Spleen (tissue), 11 donors: ENCODE data around the gene PCDH15. TPM values are rescaled to one million over a fixed set of nuclear protein-coding genes. Genes with fewer than 3 reads are reported as not detected.

Experiments used
- DNase-seq: peaks from one replicate; pipeline ENCODE4 v3.0.0-alpha.2; 2020
- H3K27ac ChIP-seq, 8 donors: fragments of 200-600 bp; sonication (generic) in 7 of 8; 1 replicate in 4 of 8; 2 replicates in 4 of 8; pipeline versions ENCODE4 v1.5.0 to v1.8.0; 2016 to 2021; ENCODE audit warnings: inconsistent platforms in 4 of 8, mild to moderate bottlenecking in 4 of 8, moderate library complexity in 1 of 8
- H3K27me3 ChIP-seq, 7 donors: fragments of 200-600 bp; sonication (generic) in 6 of 7; replicated peaks in 1 of 7; 1 replicate in 4 of 7; 2 replicates in 3 of 7; pipeline versions ENCODE4 v1.5.0 to v1.8.0; 2016 to 2021; ENCODE audit warnings: inconsistent platforms in 3 of 7, mild to moderate bottlenecking in 1 of 7
- H3K36me3 ChIP-seq, 6 donors: fragments of 200-600 bp; sonication (generic) in 5 of 6; 1 replicate in 4 of 6; 2 replicates in 2 of 6; pipeline versions ENCODE4 v1.5.0 to v1.8.0; 2016 to 2021; ENCODE audit warnings: inconsistent platforms in 2 of 6
- H3K4me1 ChIP-seq, 6 donors: fragments of 200-600 bp; sonication (generic) in 5 of 6; 1 replicate in 3 of 6; 2 replicates in 3 of 6; pipeline versions ENCODE4 v1.5.0 to v1.8.0; 2016 to 2021; ENCODE audit warnings: inconsistent platforms in 3 of 6
- H3K4me3 ChIP-seq, 8 donors: fragments of 200-600 bp; sonication (generic) in 7 of 8; 1 replicate in 4 of 8; 2 replicates in 4 of 8; pipeline versions ENCODE4 v1.5.0 to v1.8.0; 2016 to 2021; ENCODE audit warnings: inconsistent platforms in 4 of 8, mild to moderate bottlenecking in 4 of 8, moderate library complexity in 2 of 8
- H3K9me3 ChIP-seq, 8 donors: fragments of 200-600 bp; sonication (generic) in 7 of 8; 1 replicate in 4 of 8; 2 replicates in 4 of 8; pipeline versions ENCODE4 v1.5.0 to v1.8.0; 2016 to 2021; ENCODE audit warnings: inconsistent platforms in 4 of 8
- POLR2A ChIP-seq, 3 donors: fragments of 450-650 bp; IDR thresholded peaks; one replicate each; pipeline ENCODE4 v1.5.1; 2017; ENCODE audit warnings: antibody characterized with exemption in 3 of 3, mild to moderate bottlenecking in 1 of 3
- POLR2AphosphoS5 ChIP-seq, 3 donors: sonication (generic); formaldehyde crosslinking; IDR thresholded peaks; one replicate each; pipeline ENCODE4 v1.5.1; 2017; ENCODE audit warnings: antibody characterized with exemption in 3 of 3
- WGBS, 5 donors: extraction: QIAGEN DNeasy Blood & Tissue Kit in 3 of 5; methylation state at CpG; one replicate each; pipeline versions ENCODE4 v1.1.5 to v1.1.7; 2013 to 2018; 5-methylcytosine and 5-hydroxymethylcytosine counted together
- intact Hi-C: fragments of 100-400 bp; cut with DNase I; formaldehyde crosslinking; loops from one replicate; pipeline ENCODE4 v1.15.0; 2023; ENCODE audit warnings: low total_unique reads
- polyA plus RNA-seq, 3 donors: library from polyadenylated mRNA; stranded (reverse); fragments of 200-250 nt; gene quantifications; one replicate each; pipeline ENCODE4 v1.2.1, GENCODE V29; 2013
- total RNA-seq, 7 donors: library from RNA; depleted of rRNA in 3 of 7; stranded (reverse); fragments of >200 nt in 3 of 7; fragmentation: NEBNext Ultra II Directional in 4 of 7; extraction: Animal tissue kit (Norgen Biotek cat#: 25700) in 4 of 7; gene quantifications; one replicate each; pipeline versions ENCODE4 v1.1.0 to v1.2.1, GENCODE V29; 2016 to 2021
- TF ChIP-seq, protein P1 (sequence below), 11 experiments: fragments of 200-600 bp in 7 of 11; fragments of 450-650 bp in 4 of 11; sonication (generic) in 4 of 11; IDR thresholded peaks in 8 of 11; conservative IDR thresholded peaks in 3 of 11; 1 replicate in 7 of 11; 2 replicates in 4 of 11; pipeline versions ENCODE4 v1.4.0 to v1.8.0; 2016 to 2021; ENCODE audit warnings: antibody characterized with exemption in 11 of 11, inconsistent platforms in 4 of 11, mild to moderate bottlenecking in 1 of 11
- donor health status: healthy with polysubstance abuse.
- donor health status: DM: no; HTN: no; CAD: no; lungs with moderate emphysema.
- donor health status: DM: no; HTN: no; CAD: no.
- donor health status: Bipolar disorder and iron deficiency.
- donor health status: healthy.
- donor health status: DM: no; HTN: no; CAD: no.
- donor health status: DM: yes; HTN: yes; CAD: no.

PCDH15 gene
- total and polyA plus RNA-seq, 10 donors = 0.24 to 2.1 (median 0.83) TPM

DNA sequence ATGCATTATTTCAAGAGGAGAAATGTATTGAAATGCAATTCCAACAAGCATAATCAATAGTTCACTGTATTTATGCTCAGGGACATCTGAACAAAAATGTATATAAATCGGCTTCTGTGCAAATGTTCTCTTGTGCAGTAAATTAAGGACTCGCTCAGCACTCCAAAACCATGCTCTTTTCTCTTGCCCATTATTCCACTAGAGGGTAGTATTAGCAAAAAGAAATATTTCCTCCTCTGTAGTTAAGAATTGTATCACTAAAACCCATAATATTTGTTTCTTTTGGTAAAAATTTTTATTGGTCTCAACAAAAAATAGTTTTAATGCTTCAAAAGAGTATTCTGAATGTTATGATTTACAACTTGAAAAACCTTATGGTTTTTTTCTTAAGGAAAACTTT is 803.1 kb downstream of the PCDH15 start:
- 57 to 74% (median 69%) methylated on average over 2 of the region's 2 CpGs for WGBS, 5 donors

DNA sequence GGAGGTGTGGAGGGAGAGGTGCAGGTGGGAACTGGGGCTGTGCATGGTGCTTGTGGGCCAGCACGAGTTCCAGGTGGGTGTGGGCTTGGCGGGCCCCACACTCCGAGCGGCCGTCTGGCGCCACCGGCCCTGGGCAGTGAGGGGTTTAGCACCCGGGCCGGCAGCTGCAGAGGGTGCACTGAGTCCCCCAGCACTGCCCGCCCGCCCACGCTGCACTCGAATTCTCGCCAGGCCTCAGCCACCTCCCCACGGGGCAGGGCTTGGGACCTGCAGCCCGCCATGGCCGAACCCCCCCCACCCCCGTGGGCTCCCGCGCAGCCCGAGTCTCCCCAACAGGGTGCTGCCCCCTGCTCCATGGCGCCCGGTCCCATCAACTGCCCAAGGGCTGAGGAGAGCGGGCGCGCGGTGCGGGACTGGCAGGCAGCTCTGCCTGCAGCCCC is 810.2 kb downstream of the PCDH15 start:
- DNase-seq = peak; percentile 69
- intact Hi-C loops = no loop called here

More for the DNA sequence above, 803.1 kb downstream of the PCDH15 start:
- no peak overlapping the region for H3K4me3 ChIP-seq
- H3K36me3 ChIP-seq = no peaks in the 10 kb centered on the region
- no peaks in the 10 kb centered on the region for H3K27me3 ChIP-seq
- H3K4me1 ChIP-seq = no peaks in the 10 kb centered on the region
- TF ChIP-seq POLR2AphosphoS5 (IDR thresholded peaks at IDR 0.05) (no peak), POLR2A (IDR thresholded peaks at IDR 0.05) (no peak)
- TF ChIP-seq, protein P1, sequence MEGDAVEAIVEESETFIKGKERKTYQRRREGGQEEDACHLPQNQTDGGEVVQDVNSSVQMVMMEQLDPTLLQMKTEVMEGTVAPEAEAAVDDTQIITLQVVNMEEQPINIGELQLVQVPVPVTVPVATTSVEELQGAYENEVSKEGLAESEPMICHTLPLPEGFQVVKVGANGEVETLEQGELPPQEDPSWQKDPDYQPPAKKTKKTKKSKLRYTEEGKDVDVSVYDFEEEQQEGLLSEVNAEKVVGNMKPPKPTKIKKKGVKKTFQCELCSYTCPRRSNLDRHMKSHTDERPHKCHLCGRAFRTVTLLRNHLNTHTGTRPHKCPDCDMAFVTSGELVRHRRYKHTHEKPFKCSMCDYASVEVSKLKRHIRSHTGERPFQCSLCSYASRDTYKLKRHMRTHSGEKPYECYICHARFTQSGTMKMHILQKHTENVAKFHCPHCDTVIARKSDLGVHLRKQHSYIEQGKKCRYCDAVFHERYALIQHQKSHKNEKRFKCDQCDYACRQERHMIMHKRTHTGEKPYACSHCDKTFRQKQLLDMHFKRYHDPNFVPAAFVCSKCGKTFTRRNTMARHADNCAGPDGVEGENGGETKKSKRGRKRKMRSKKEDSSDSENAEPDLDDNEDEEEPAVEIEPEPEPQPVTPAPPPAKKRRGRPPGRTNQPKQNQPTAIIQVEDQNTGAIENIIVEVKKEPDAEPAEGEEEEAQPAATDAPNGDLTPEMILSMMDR (IDR thresholded peaks at IDR 0.05 in 8 of 11, conservative IDR thresholded peaks at IDR 0.05 in 3 of 11) = no peak
- H3K27ac ChIP-seq = no peak overlapping the region
- no peak for DNase-seq
- no peaks in the 10 kb centered on the region for H3K9me3 ChIP-seq
- intact Hi-C loops = no loop called here

DNA sequence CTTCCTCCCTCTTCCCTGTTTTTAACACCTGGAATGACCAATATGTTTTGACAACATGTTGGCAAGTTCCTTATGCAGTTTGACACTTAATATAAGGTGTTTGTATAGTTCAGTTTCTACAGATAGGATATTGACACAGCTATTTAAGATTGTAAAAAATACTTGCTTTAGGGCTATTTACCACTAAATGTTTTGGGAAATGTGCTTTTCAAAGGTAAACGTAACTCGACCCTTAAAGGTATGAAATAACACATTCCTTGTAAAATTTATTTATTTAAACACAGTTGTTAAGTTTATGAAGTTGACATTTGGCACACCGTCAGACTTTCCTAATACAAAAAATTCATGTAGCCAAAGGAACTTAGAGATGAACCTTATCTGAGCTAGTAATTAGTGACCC is 817.6 kb downstream of the PCDH15 start:
- no peak for TF ChIP-seq POLR2A (IDR thresholded peaks at IDR 0.05)
- Histone ChIP-seq H3K27ac (no peak overlapping the region), H3K9me3 (peaks cover 0 to 17% (median under 1%) of the 10 kb centered on the region in 8 donors), H3K27me3 (no peaks in the 10 kb centered on the region), H3K4me3 (no peak overlapping the region), H3K4me1 (no peaks in the 10 kb centered on the region), H3K36me3 (no peaks in the 10 kb centered on the region)
- WGBS, 5 donors = 82 to 89% (median 83%) methylated on average over 3 of the region's 3 CpGs
- no peak for DNase-seq
- intact Hi-C loops = no loop called here

More for the DNA sequence above, 810.2 kb downstream of the PCDH15 start:
- Histone ChIP-seq H3K4me3 (no peak overlapping the region), H3K27me3 (no peaks in the 10 kb centered on the region), H3K4me1 (no peaks in the 10 kb centered on the region), H3K27ac (no peak overlapping the region), H3K36me3 (no peaks in the 10 kb centered on the region), H3K9me3 (peaks cover 0 to 14% (median 2%) of the 10 kb centered on the region in 8 donors)
- TF ChIP-seq POLR2A (IDR thresholded peaks at IDR 0.05) (no peak), POLR2AphosphoS5 (IDR thresholded peaks at IDR 0.05) (no peak)
- TF ChIP-seq, protein P1 (IDR thresholded peaks at IDR 0.05 in 8 of 11, conservative IDR thresholded peaks at IDR 0.05 in 3 of 11) = no peak
- WGBS, 5 donors = 89 to 95% (median 93%) methylated on average over 12 to 28 of the region's 28 CpGs

DNA sequence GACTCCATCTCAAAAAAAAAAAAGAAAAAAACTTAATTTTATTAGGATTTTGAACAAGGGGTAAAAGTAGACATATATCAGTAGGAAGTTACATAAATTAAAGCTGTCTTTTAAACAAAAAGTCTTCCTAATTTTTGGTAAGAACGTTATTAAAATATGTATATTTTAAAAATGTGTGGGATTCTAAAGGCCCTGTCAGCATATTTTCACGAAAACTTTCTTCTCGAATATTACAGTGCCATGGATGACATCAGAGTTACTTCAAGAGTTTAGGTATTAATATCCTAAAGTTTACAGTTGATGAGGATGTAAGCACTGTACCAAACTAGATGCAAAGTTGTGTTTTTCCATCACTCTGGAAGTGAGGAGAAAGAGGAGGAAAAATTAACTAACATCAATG is 820.8 kb downstream of the PCDH15 start:
- no peak overlapping the region for H3K27ac ChIP-seq
- WGBS, 5 donors = 83 to 87% (median 84%) methylated on average over 3 of the region's 3 CpGs
- no peaks in the 10 kb centered on the region for H3K27me3 ChIP-seq
- no peaks in the 10 kb centered on the region for H3K4me1 ChIP-seq
- H3K9me3 ChIP-seq = peaks cover 0 to 17% (median 2%) of the 10 kb centered on the region in 8 donors
- no peak overlapping the region for H3K4me3 ChIP-seq
- no peak for DNase-seq
- TF ChIP-seq POLR2A (IDR thresholded peaks at IDR 0.05) (no peak), POLR2AphosphoS5 (IDR thresholded peaks at IDR 0.05) (no peak)
- TF ChIP-seq, protein P1 (IDR thresholded peaks at IDR 0.05 in 8 of 11, conservative IDR thresholded peaks at IDR 0.05 in 3 of 11) = no peak
- H3K36me3 ChIP-seq = no peaks in the 10 kb centered on the region
- intact Hi-C loops = no loop called here

DNA sequence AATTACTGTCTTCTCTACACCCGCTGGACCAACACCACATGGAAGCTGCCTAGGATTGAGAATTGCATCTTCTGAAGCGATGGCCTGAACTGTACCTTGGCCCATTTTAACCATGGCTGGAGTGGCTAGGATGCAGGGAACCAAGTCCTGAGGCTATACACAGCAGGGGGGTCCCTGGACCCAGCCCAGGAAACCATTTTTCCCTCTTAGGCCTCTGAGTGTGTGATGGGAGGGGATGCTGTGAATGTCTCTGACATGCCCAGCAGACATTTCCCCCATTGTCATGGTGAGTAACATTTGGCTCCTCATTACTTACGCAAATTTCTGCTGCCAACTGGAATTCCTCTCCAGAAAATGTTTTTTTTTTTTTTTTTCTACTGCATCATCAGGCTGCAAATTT is 822.7 kb downstream of the PCDH15 start:
- 83 to 95% (median 86%) methylated on average over 2 to 3 of the region's 3 CpGs for WGBS, 5 donors
- peaks cover 0 to 17% (median 2%) of the 10 kb centered on the region in 8 donors for H3K9me3 ChIP-seq
- TF ChIP-seq, protein P1 (IDR thresholded peaks at IDR 0.05 in 8 of 11, conservative IDR thresholded peaks at IDR 0.05 in 3 of 11) = no peak
- TF ChIP-seq POLR2A (IDR thresholded peaks at IDR 0.05) = no peak
- TF ChIP-seq POLR2AphosphoS5 (IDR thresholded peaks at IDR 0.05) = no peak
- H3K4me3 ChIP-seq = no peak overlapping the region
- H3K27me3 ChIP-seq = no peaks in the 10 kb centered on the region
- no peak for DNase-seq
- H3K4me1 ChIP-seq = no peaks in the 10 kb centered on the region
- H3K36me3 ChIP-seq = no peaks in the 10 kb centered on the region
- intact Hi-C loops = no loop called here
- no peak overlapping the region for H3K27ac ChIP-seq
